D341Med (cell line): Measurements from ENCODE around the gene RNF215.

ENCODE experiments used
- DNase-seq: peaks from one replicate; pipeline ENCODE4 v3.0.0; 2012; ENCODE audit warnings: low spot score

RNF215 gene

GRCh38 chr22:30332551-30332950 is 54.7 kb downstream of the RNF215 start:
- no peak for DNase-seq
